Epithelial cell of proximal tubule (primary cell): ENCODE data around the gene MRE11. TPM values are rescaled to one million over a fixed set of nuclear protein-coding genes. Genes with fewer than 3 reads are reported as not detected.

Experiments
- DNase-seq: peaks from one replicate; pipeline ENCODE4 v3.0.0-alpha.2; 2011; ENCODE audit warnings: low read depth
- H3K4me3 ChIP-seq: 2 replicates; pipeline ENCODE4 v1.5.1; 2011; ENCODE audit warnings: low read depth, mild to moderate bottlenecking, low read length
- total RNA-seq: library from RNA; depleted of rRNA; stranded (reverse); fragments of >200 nt; gene quantifications from 2 replicates; pipeline ENCODE4 v1.2.3, GENCODE V29; 2015
- TF ChIP-seq, protein P1 (sequence below): conservative IDR thresholded peaks from 2 replicates; pipeline ENCODE4 v1.5.1; 2012; ENCODE audit warnings: low read depth, mild to moderate bottlenecking, low read length

MRE11 gene
- total RNA-seq = 13.7 and 17.3 TPM in 2 replicates

DNA sequence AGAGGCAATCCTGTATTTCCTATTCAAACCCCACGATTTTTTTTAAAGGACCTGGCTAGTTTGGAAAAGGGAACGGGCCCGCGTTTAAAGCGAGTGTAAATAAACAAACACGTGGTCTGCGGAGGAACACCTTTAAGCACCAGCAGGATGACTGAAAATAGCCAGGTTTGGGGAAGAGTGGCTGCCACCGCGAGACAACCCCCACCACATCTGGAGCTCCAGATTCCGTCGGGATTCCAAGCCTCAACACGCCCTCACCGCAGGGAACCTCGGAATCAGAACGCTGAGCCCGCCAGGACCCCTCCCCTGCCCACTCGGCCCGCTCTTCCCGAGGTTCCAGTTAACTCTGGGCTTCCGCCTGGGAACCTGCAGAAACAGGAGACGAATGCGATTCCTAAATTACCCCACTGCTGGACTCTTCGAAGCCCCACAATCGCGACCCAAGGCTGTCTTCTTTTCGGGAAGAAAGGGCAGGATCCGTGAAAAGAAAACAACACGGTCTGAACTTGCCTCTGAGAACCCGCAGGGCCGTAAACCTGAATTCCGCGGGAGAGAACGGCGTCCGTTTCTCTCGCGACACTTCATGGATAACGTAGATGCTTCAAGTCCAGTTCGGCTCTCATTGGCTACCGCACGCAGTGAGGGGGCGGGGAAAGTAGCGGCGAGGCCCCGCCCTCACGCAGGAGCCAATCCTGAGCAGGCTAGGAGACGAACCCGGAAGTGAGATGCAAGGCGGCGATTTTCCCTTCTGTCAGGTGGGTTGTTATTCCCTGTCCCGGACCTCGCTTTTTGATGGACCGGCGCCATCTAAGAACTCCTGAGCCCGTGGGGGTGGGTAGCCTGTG is at the start of gene MRE11, which contains the start of gene ANKRD49:
MRE11 (minus strand) TSS at position 564 of the 845 bp plus-strand sequence. CDS start 1,043 bp downstream, outside the sequence.
ANKRD49 (plus strand) TSS at position 704 of the 845 bp plus-strand sequence. CDS start 2,710 bp downstream, outside the sequence.
- DNase-seq = peak; percentile 86
- peak within 1 kb of the TSS; percentile 79 for H3K4me3 ChIP-seq
- TF ChIP-seq, protein P1, sequence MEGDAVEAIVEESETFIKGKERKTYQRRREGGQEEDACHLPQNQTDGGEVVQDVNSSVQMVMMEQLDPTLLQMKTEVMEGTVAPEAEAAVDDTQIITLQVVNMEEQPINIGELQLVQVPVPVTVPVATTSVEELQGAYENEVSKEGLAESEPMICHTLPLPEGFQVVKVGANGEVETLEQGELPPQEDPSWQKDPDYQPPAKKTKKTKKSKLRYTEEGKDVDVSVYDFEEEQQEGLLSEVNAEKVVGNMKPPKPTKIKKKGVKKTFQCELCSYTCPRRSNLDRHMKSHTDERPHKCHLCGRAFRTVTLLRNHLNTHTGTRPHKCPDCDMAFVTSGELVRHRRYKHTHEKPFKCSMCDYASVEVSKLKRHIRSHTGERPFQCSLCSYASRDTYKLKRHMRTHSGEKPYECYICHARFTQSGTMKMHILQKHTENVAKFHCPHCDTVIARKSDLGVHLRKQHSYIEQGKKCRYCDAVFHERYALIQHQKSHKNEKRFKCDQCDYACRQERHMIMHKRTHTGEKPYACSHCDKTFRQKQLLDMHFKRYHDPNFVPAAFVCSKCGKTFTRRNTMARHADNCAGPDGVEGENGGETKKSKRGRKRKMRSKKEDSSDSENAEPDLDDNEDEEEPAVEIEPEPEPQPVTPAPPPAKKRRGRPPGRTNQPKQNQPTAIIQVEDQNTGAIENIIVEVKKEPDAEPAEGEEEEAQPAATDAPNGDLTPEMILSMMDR = no peak

DNA sequence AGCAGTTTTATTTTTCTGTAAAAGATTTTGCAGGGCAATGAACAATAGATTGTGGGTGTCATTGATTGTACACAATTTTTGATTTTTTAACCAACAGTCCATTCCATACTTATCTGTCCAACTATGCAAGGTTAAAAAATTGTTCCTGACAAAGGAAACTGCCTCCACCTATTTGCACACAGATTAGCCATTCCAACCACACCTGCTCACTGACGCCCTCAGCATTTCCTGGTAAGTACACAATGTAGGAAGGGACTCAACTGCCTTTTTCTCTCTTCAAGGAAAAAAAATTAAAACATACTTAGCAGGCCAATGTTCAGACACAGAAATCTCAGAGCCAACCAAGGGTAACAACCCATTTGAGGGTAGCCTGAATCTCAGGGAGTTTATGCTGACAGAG is 45.8 kb upstream of the MRE11 start:
- TF ChIP-seq, protein P1 = no peak
- DNase-seq = no peak
- H3K4me3 ChIP-seq = no peak overlapping the region

DNA sequence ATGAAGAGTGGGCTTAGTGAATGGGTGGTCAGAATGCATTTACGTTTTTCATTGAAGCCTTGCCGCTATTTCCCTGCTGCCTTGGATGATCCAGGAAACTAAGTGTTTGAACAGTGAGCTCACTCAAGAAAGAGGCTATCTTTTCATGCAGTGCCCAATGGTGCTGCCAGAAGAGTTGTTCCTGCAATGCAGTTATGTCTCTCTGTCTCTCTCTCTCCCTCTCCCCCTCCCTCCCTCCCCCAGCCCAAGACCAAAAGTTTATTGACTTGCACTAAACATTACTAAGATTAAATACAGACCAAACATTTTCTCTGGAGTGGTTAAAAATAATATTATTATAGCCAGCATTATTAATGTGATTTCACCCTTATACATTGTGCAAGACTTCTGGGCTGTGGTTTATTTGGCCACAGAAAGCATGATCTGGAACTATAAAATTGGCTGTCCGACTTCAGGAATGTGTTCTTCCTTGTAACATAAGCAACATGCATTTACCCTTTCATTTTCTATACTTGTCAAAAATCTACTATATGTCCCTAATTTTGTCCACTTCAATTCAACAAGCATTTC is 43.5 kb upstream of the MRE11 start:
- no peak overlapping the region for H3K4me3 ChIP-seq
- TF ChIP-seq, protein P1 = no peak
- DNase-seq = no peak

DNA sequence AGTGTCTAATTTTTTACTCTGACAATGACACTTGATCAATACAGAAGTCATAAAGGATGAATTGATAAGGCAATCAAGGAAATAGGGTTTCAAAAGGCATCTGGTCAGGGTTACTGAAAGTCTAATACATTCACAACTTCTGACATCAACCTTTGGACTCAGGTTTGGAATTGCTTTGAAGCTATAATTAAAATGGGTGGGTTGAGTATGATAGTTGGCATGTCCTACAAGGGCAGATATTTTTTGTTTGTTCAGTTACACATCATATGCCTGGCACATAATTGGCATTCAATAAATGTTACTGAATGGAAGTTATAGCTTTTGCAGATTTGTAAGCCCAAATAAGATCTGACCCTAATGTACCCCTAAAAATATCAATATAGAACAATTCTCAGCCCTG is 42.7 kb upstream of the MRE11 start:
- no peak overlapping the region for H3K4me3 ChIP-seq
- TF ChIP-seq, protein P1 = no peak
- no peak for DNase-seq

DNA sequence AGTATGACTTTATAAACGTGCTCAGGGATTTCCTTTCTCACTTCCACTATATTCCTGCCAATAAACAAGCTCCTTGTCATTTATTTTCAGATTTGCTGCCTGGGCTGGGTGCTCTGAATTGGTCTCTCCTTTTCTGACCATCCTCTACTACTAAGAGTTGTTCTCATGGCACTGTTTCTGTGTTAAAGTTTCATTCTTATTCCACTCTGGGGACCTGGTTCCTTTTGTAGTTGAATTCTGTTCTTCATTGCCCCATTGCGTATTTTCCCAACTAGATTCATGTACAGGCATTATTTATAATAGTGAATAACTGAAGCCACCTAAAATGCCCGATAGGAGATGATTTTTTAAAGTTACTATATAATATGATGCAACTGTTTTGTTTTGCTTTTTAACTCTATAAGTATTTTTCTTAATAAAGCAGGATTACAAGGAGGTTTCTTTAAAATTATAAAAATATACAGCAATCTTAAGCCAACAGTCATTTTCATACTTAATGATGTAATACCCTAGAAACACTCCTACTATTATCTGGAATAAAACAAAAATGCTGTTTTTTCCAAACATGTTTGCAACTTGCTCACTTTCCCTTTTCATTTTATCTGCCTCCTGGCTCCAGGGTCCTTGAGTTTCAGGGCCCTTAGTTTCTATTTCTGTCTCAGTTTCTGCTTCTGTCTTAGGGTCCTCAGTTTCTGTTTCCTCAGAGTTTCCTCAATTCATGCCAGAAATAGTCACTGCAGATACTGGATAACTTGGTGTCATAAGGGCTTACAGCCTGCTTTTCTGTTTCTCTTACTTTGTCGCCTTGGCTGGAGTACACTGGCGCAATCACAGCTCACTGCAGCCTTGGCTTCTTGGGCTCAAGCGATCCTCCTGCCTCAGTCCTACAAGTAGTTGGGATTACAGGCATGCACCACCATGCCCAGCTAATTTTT is 40.3 kb upstream of the MRE11 start:
- no peak overlapping the region for H3K4me3 ChIP-seq
- no peak for DNase-seq
- TF ChIP-seq, protein P1 = no peak

DNA sequence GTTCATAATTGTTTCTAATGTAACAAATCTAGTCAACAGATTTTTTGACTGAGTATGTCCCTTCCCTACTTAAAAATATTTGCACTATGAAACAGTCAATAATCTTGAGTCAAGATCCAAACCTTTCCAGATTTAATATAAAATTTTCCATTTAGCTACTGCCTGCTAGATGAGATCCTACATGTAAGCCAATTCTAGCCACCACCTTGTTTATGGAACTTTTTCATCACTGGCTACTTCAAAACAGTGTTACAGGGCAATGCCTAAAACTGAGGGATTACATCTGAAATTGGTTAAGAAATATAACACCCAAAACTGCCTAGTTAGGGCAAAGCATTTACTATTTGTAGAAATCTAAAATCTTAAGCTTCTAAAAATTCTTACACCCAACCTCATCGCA is 39.6 kb upstream of the MRE11 start:
- DNase-seq = no peak
- TF ChIP-seq, protein P1 = no peak
- no peak overlapping the region for H3K4me3 ChIP-seq
